ENCODE results near the gene NT5C2. TPM values are rescaled to one million over a fixed set of nuclear protein-coding genes. Genes with fewer than 3 reads are reported as not detected.

NT5C2 gene
- polyA plus RNA-seq, 1 of the 3 experiments (the other 2 are of a cell fraction): 29.6 TPM

GRCh38 chr10:103111918-103112877, 80.9 kb downstream of the NT5C2 start:
- H3K27ac ChIP-seq (ENCODE audit: low read depth in 2 of 2, low read length in 1 of 2): no peak overlapping the region
- ChIA-PET POLR2A (no interaction called here), CTCF (interaction anchor here (1.4 kb wide), 1 partner anchor 12 kb away, joined by 4 read pairs; no protein-coding TSS in a partner anchor)
- no peaks in the 10 kb centered on the region for H3K27me3 ChIP-seq (ENCODE audit: insufficient read depth)
- H3F3A ChIP-seq (replicated peaks; ENCODE audit: insufficient read depth): peaks cover 3% of the 10 kb centered on the region
- H3K79me2 ChIP-seq (ENCODE audit: insufficient read depth): peaks cover 75% of the 10 kb centered on the region
- H3K4me3 ChIP-seq (ENCODE audit: low read depth in 2 of 2, low read length in 1 of 2): no peak overlapping the region
- peaks cover 0 to 8% of the 10 kb centered on the region in 2 experiments; a peak in 1 of 4 replicates for H3K4me1 ChIP-seq (ENCODE audit: control insufficient read depth in 1 of 2, insufficient read depth in 2 of 2, low read depth in 1 of 2, low read length in 1 of 2)
- WGBS (ENCODE audit: low lambda C conversion rate): 95% methylated on average over 4 of the region's 4 CpGs
- no peak for DNase-seq
- no peaks in the 10 kb centered on the region for H3K9me2 ChIP-seq
- no peak for TF ChIP-seq ELF1 (IDR thresholded peaks at IDR 0.05)
- no peak for TF ChIP-seq TAF1 (IDR thresholded peaks at IDR 0.05; ENCODE audit: borderline replicate concordance, low read depth, low read length)
- TF ChIP-seq FOXJ3 (CRISPR knock-in tag; IDR thresholded peaks at IDR 0.05): no peak
- TF ChIP-seq EZH2phosphoT487 (IDR thresholded peaks at IDR 0.05; ENCODE audit: borderline replicate concordance, low read depth): no peak
- no peak for TF ChIP-seq MXI1 (IDR thresholded peaks at IDR 0.05; ENCODE audit: low read depth, low read length)
- no peak for TF ChIP-seq RFX5 (IDR thresholded peaks at IDR 0.05; ENCODE audit: low read length)
- no peak for TF ChIP-seq REST (IDR thresholded peaks at IDR 0.05; ENCODE audit: low read depth, low read length)
- TF ChIP-seq FOXM1 (IDR thresholded peaks at IDR 0.05; ENCODE audit: low read depth): no peak
- TF ChIP-seq, protein P1, sequence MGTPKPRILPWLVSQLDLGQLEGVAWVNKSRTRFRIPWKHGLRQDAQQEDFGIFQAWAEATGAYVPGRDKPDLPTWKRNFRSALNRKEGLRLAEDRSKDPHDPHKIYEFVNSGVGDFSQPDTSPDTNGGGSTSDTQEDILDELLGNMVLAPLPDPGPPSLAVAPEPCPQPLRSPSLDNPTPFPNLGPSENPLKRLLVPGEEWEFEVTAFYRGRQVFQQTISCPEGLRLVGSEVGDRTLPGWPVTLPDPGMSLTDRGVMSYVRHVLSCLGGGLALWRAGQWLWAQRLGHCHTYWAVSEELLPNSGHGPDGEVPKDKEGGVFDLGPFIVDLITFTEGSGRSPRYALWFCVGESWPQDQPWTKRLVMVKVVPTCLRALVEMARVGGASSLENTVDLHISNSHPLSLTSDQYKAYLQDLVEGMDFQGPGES (IDR thresholded peaks at IDR 0.05; ENCODE audit: low read depth, low read length): no peak
- H3K36me3 ChIP-seq (replicated peaks in 1 of 2; ENCODE audit: control insufficient read depth in 1 of 2, insufficient read depth in 2 of 2, low read length in 1 of 2): peaks cover 0 to 20% of the 10 kb centered on the region in 2 experiments
- H3K9me3 ChIP-seq: no peaks in the 10 kb centered on the region
- 0 out of 2 replicates have a peak overlapping the region, but pooled peaks have one; percentile 3 for H3K4me2 ChIP-seq
- H4K20me1 ChIP-seq (ENCODE audit: insufficient read depth): peaks cover 3% of the 10 kb centered on the region; the same call in 1 of the 2 replicates
- H3K9ac ChIP-seq: no peak overlapping the region
- no peak overlapping the region for H2AFZ ChIP-seq (ENCODE audit: low read depth)

All from SK-N-SH (cell line).